Tibial artery (tissue), 4 donors: ENCODE measurements around the gene DUS2.

Experiments used
- DNase-seq, 2 donors: peaks; one replicate each; pipeline ENCODE4 v3.0.0-alpha.2; 2019
- H3K27ac ChIP-seq, 2 donors: fragments of 200-600 bp; sonication (generic) in 1 of 2; 1 replicate in 1 of 2; 2 replicates in 1 of 2; pipeline ENCODE4 v1.5.1; 2018 to 2019; ENCODE audit warnings: mild to moderate bottlenecking in 1 of 2
- H3K27me3 ChIP-seq, 2 donors: fragments of 200-600 bp; sonication (generic) in 1 of 2; one replicate each; pipeline versions ENCODE4 v1.5.1 to v1.6.0; 2016 to 2019
- H3K36me3 ChIP-seq, 3 donors: fragments of 200-600 bp; sonication (generic) in 2 of 3; one replicate each; pipeline ENCODE4 v1.5.1; 2016 to 2019; ENCODE audit warnings: mild to moderate bottlenecking in 2 of 3
- H3K4me1 ChIP-seq, 4 donors: fragments of 200-600 bp; sonication (generic) in 2 of 4; 1 replicate in 3 of 4; 2 replicates in 1 of 4; pipeline ENCODE4 v1.5.1; 2016 to 2019
- H3K4me3 ChIP-seq, 2 donors: fragments of 200-600 bp; sonication (generic) in 1 of 2; 1 replicate in 1 of 2; 2 replicates in 1 of 2; pipeline ENCODE4 v1.5.1; 2018 to 2019; ENCODE audit warnings: mild to moderate bottlenecking in 2 of 2
- H3K9me3 ChIP-seq, 3 donors: fragments of 200-600 bp; sonication (generic) in 1 of 3; one replicate each; pipeline ENCODE4 v1.5.1; 2016 to 2019
- intact Hi-C: fragments of 100-400 bp; cut with DNase I; formaldehyde crosslinking; loops from one replicate; pipeline ENCODE4 v1.15.0; 2023; ENCODE audit warnings: low total_unique reads
- TF ChIP-seq, protein P1 (sequence below), 2 experiments: fragments of 200-600 bp in 1 of 2; fragments of 450-650 bp in 1 of 2; IDR thresholded peaks; one replicate each; pipeline ENCODE4 v1.5.1; 2017 to 2019; ENCODE audit warnings: antibody characterized with exemption in 2 of 2, mild to moderate bottlenecking in 1 of 2, moderate library complexity in 1 of 2

DUS2 gene

DNA sequence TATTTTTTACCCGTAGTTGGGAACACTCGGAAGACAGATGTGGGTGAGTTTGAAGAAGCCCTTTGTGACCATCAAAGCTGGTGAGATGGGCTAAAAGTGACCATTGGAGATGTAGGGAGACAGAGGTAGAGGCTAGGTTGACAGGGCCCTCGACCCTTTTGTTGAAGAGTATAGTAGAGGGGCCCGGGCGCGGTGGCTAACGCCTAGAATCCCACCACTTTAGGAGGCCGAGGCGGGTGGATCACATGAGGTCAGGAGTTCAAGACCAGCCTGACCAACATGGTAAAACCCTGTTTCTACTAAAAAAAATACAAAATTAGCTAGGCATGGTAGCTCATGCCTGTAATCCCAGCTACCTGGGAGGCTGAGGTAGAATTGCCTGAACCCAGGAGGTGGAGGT lies 45.8 kb downstream of the DUS2 start:
- Histone ChIP-seq H3K4me3 (no peak overlapping the region), H3K27me3 (no peaks in the 10 kb centered on the region), H3K36me3 (peaks cover 19 to 61% (median 42%) of the 10 kb centered on the region in 3 donors), H3K9me3 (no peaks in the 10 kb centered on the region), H3K4me1 (peaks cover 0 to 23% (median 10%) of the 10 kb centered on the region in 4 donors), H3K27ac (no peak overlapping the region)
- intact Hi-C loops: no loop called here
- no peak for DNase-seq
- TF ChIP-seq, protein P1, sequence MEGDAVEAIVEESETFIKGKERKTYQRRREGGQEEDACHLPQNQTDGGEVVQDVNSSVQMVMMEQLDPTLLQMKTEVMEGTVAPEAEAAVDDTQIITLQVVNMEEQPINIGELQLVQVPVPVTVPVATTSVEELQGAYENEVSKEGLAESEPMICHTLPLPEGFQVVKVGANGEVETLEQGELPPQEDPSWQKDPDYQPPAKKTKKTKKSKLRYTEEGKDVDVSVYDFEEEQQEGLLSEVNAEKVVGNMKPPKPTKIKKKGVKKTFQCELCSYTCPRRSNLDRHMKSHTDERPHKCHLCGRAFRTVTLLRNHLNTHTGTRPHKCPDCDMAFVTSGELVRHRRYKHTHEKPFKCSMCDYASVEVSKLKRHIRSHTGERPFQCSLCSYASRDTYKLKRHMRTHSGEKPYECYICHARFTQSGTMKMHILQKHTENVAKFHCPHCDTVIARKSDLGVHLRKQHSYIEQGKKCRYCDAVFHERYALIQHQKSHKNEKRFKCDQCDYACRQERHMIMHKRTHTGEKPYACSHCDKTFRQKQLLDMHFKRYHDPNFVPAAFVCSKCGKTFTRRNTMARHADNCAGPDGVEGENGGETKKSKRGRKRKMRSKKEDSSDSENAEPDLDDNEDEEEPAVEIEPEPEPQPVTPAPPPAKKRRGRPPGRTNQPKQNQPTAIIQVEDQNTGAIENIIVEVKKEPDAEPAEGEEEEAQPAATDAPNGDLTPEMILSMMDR (IDR thresholded peaks at IDR 0.05): no peak

DNA sequence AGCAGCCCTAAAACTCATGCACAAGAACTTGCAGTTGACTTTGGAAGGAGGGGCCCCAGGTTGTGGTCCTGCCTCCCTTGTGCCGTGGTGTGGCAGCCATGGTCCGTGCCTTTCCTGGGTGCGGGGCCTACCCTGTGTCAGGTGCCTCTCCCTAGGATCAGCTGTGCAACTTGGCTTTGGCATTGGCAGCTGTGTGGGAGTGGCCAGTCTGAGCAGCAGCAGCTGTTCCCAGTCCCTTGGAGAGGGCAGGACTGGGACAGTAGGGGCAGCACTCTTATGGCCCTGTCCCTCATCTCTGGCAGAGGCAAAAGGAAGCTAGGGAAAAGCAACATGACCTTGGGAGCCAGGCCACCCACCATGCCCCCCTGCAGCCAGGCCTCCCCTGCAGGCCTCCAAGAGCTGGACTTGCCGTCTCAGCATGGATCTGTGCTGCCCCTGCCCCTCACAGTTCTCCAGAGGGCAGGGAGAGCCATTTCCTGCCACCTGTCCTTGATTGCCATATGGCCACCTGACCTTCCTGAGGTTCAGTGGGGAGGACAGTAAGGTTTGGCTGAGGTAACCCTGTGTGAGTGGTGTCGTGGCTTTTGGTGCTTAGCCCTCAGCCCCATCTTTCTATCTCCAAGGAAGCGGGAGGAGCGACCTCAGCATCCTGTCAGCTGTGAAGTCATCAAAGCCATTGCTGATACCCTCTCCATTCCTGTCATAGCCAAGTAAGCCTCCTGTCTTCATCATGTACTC lies 46.6 kb downstream of the DUS2 start:
- TF ChIP-seq, protein P1 (IDR thresholded peaks at IDR 0.05): no peak
- intact Hi-C loops: no loop called here
- Histone ChIP-seq H3K27ac (no peak overlapping the region), H3K4me1 (peaks cover 0 to 16% (median 7%) of the 10 kb centered on the region in 4 donors), H3K27me3 (no peaks in the 10 kb centered on the region), H3K9me3 (no peaks in the 10 kb centered on the region), H3K4me3 (no peak overlapping the region), H3K36me3 (peaks cover 25 to 69% (median 48%) of the 10 kb centered on the region in 3 donors)
- no peak for DNase-seq

DNA sequence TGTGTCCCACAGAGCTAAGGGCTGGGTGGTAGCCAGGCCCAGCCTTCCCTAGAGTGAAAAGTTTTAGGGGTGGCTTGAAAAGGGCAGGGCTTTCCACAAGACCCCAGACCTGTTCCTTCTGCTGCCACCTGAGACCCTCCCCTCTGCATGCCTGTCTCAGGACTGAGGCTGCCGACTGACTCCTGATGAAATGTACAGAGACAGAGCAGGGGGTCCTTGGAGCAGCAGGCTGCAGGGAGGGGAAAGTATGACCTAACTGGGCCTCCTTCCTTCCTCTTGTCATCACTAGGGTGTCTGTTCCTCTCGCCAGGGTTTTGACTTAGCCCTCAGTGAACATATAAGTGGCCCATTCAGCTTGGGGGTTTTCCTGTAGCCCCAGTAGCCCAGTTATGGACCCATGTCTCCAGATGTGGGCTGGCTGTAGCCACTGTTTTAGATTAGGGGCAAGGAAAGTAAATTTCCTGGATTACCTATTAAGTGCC lies 47.2 kb downstream of the DUS2 start:
- peaks cover 26 to 75% (median 53%) of the 10 kb centered on the region in 3 donors for H3K36me3 ChIP-seq
- DNase-seq: no peak
- H3K4me1 ChIP-seq: peaks cover 0 to 10% (median 1%) of the 10 kb centered on the region in 4 donors
- no peaks in the 10 kb centered on the region for H3K27me3 ChIP-seq
- intact Hi-C loops: no loop called here
- H3K9me3 ChIP-seq: no peaks in the 10 kb centered on the region
- no peak overlapping the region for H3K4me3 ChIP-seq
- TF ChIP-seq, protein P1 (IDR thresholded peaks at IDR 0.05): no peak
- no peak overlapping the region for H3K27ac ChIP-seq

DNA sequence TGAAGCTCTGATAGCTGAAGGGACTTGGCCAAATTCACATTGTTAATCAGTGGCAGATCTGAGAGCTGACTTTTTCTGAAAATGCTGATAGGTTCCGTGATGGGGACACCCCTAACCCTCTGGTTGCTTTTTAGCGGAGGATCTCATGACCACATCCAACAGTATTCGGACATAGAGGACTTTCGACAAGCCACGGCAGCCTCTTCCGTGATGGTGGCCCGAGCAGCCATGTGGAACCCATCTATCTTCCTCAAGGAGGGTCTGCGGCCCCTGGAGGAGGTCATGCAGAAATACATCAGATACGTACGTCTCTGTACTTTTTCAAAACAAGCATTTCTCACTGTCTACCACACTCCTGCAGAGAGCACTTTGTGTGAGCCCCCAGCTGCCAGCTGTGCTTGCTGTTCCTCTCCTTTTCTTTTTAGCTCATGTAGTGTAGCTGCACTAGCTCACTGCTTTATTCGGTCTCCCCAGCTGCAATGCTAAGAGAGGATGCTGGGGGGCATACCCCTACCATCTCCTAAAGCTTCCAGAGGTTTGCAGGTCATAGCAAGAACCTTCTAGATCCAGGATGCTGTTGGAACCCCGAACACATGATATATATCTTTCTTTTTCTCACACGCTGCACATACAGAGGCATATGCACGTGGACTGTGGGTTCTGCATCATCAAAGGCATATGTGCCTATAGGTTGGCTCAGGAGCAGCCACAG lies 47.9 kb downstream of the DUS2 start:
- Histone ChIP-seq H3K27ac (no peak overlapping the region), H3K9me3 (no peaks in the 10 kb centered on the region), H3K4me1 (peaks cover 0 to 3% (median 0%) of the 10 kb centered on the region in 4 donors), H3K27me3 (no peaks in the 10 kb centered on the region), H3K4me3 (no peak overlapping the region), H3K36me3 (peaks cover 33 to 80% (median 60%) of the 10 kb centered on the region in 3 donors)
- intact Hi-C loops: no loop called here
- TF ChIP-seq, protein P1 (IDR thresholded peaks at IDR 0.05): no peak
- DNase-seq: no peak

DNA sequence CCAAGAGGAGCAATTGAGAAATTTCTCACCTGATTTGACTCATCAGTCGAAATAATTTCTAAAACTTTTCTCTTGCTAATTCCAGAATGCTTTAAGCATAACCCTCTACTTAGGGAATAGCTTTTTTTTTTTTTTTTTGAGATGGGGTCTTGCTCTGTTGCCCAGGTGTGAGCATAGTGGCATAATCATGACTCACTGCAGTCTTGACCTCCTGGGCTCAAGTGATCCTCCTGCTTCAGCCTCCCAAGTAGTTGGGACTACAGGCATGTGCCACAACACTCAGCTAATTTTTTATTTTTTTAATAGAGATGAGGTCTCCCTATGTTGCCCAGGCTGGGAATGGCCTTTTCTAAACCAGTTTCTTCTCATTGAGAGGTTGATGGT lies 48.4 kb downstream of the DUS2 start:
- no peaks in the 10 kb centered on the region for H3K27me3 ChIP-seq
- no peaks in the 10 kb centered on the region for H3K9me3 ChIP-seq
- no peak overlapping the region for H3K27ac ChIP-seq
- intact Hi-C loops: no loop called here
- no peaks in the 10 kb centered on the region for H3K4me1 ChIP-seq
- H3K4me3 ChIP-seq: no peak overlapping the region
- peaks cover 35 to 80% (median 66%) of the 10 kb centered on the region in 3 donors for H3K36me3 ChIP-seq
- TF ChIP-seq, protein P1 (IDR thresholded peaks at IDR 0.05): no peak
- no peak for DNase-seq
